ENCODE measurements around the gene RXFP1. TPM values are rescaled to one million over a fixed set of nuclear protein-coding genes. Genes with fewer than 3 reads are reported as not detected.
"Not testable (repeated sequence)": the region's sequence is repeated elsewhere in the genome, so short reads cannot be mapped to it uniquely, and the experiment has no call there.

RXFP1 gene
- polyA plus RNA-seq, 1 donor, result 0.43 TPM

DNA sequence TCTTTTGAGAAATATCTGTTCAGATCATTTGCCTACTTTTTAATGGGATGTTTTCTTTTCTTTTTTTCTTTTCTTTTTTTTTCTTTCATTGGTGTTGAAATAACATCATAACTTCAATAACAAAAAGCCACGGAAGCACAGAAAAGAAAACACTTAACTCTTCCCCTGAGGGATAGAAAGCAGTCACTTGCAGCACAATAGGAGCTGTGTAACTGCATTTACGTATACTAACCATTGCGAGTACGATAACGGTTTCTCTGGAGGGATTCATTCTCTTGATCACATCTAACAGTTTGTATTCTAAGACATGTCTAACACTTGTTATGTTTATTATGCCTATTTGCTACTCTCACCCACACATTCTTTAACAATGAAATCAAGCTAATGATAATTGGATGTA, 122.7 kb downstream of the RXFP1 start:
- H3K36me3 ChIP-seq (ENCODE audit: control insufficient read depth, insufficient read depth, low read length), result no peaks in the 10 kb centered on the region
- no peak overlapping the region for H3K27ac ChIP-seq (ENCODE audit: low read length)
- WGBS (ENCODE audit: insufficient coverage, low lambda C conversion rate), result 85% methylated on average over 4 of the region's 5 CpGs
- H3K27me3 ChIP-seq (ENCODE audit: control insufficient read depth, insufficient read depth, low read length), result peaks cover 4% of the 10 kb centered on the region
- no peak overlapping the region for H3K4me3 ChIP-seq (ENCODE audit: low read length)
- no peak for DNase-seq
- no peaks in the 10 kb centered on the region for H3K4me1 ChIP-seq (ENCODE audit: control insufficient read depth, insufficient read depth, low read length)
- no peaks in the 10 kb centered on the region for H3K9me3 ChIP-seq (ENCODE audit: control insufficient read depth, low read depth, low read length)

- DNase-seq, result no peak
- H3K4me1 ChIP-seq (ENCODE audit: control insufficient read depth, insufficient read depth, low read length), result no peaks in the 10 kb centered on the region
- H3K36me3 ChIP-seq (ENCODE audit: control insufficient read depth, insufficient read depth, low read length), result no peaks in the 10 kb centered on the region
- no peak overlapping the region for H3K27ac ChIP-seq (ENCODE audit: low read length)
- no peaks in the 10 kb centered on the region for H3K9me3 ChIP-seq (ENCODE audit: control insufficient read depth, low read depth, low read length)
- WGBS (ENCODE audit: insufficient coverage, low lambda C conversion rate), result 57% methylated on average over 1 of the region's 3 CpGs
- no peak overlapping the region for H3K4me3 ChIP-seq (ENCODE audit: low read length)
- H3K27me3 ChIP-seq (ENCODE audit: control insufficient read depth, insufficient read depth, low read length), result peaks cover 4% of the 10 kb centered on the region
Observed at GRCh38 chr4:158644760-158645159, 123.1 kb downstream of the RXFP1 start.

- Histone ChIP-seq H3K9me3 (ENCODE audit: control insufficient read depth, low read depth, low read length) (no peaks in the 10 kb centered on the region), H3K27me3 (ENCODE audit: control insufficient read depth, insufficient read depth, low read length) (peaks cover 2% of the 10 kb centered on the region), H3K36me3 (ENCODE audit: control insufficient read depth, insufficient read depth, low read length) (no peaks in the 10 kb centered on the region), H3K27ac (ENCODE audit: low read length) (no peak overlapping the region), H3K4me3 (ENCODE audit: low read length) (no peak overlapping the region), H3K4me1 (ENCODE audit: control insufficient read depth, insufficient read depth, low read length) (no peaks in the 10 kb centered on the region)
- no peak for DNase-seq
- 90% methylated on average over 2 of the region's 4 CpGs for WGBS (ENCODE audit: insufficient coverage, low lambda C conversion rate)
Observed at GRCh38 chr4:158649111-158649680, 127.5 kb downstream of the RXFP1 start.

DNA sequence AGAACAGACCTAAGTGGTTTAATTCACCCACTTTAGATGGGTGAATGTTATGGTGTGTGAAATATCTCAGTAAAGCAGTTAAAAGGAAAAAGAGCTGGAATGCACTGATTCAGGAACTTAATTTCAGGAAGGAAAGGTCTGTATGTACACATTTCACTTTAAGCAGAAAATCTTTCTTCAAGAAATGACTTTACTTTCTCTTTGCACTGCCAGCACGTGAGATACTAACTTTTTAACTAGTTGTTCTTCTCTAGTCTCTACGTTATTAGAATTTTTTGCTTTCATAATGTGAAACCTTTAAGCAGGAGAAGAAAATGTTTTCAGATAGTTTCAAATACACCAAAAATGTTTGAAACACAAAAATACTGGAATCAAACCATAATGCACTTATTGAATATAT, 131.2 kb downstream of the RXFP1 start:
- H3K36me3 ChIP-seq (ENCODE audit: control insufficient read depth, insufficient read depth, low read length), result no peaks in the 10 kb centered on the region
- no peak for DNase-seq
- H3K4me1 ChIP-seq (ENCODE audit: control insufficient read depth, insufficient read depth, low read length), result no peaks in the 10 kb centered on the region
- H3K9me3 ChIP-seq (ENCODE audit: control insufficient read depth, low read depth, low read length), result no peaks in the 10 kb centered on the region
- no peak overlapping the region for H3K4me3 ChIP-seq (ENCODE audit: low read length)
- WGBS (ENCODE audit: insufficient coverage, low lambda C conversion rate), result 46% methylated on average over 2 of the region's 2 CpGs
- H3K27ac ChIP-seq (ENCODE audit: low read length), result no peak overlapping the region
- H3K27me3 ChIP-seq (ENCODE audit: control insufficient read depth, insufficient read depth, low read length), result no peaks in the 10 kb centered on the region

DNA sequence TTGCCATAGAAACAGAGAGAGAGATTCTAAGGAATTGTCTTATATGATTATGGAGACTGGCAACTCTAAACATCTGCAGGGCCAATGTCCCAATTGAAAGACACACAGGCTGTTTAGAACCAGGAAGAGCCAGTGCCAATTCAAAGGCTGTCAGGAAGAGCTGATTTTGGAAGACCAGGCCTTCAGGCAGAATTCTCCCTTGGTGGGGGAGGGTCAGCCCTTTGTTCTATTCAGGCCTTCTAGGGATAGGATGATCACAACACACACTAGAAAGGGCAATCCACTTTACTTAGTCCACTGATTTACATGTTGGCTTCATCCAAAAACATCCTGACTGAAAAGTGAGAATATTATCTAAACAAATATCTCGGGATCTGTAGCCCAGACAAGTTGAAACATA, 134.8 kb downstream of the RXFP1 start:
- no peaks in the 10 kb centered on the region for H3K4me1 ChIP-seq (ENCODE audit: control insufficient read depth, insufficient read depth, low read length)

GRCh38 chr4:158657291-158657690, 135.6 kb downstream of the RXFP1 start:
- H3K4me1 ChIP-seq (ENCODE audit: control insufficient read depth, insufficient read depth, low read length), result no peaks in the 10 kb centered on the region
- no peak overlapping the region for H3K27ac ChIP-seq (ENCODE audit: low read length)
- no peaks in the 10 kb centered on the region for H3K9me3 ChIP-seq (ENCODE audit: control insufficient read depth, low read depth, low read length)
- WGBS (ENCODE audit: insufficient coverage, low lambda C conversion rate), result no CpG with 5 or more reads among the region's 11 CpGs
- H3K4me3 ChIP-seq (ENCODE audit: low read length), result no peak overlapping the region
- no peak for DNase-seq
- H3K27me3 ChIP-seq (ENCODE audit: control insufficient read depth, insufficient read depth, low read length), result no peaks in the 10 kb centered on the region
- no peaks in the 10 kb centered on the region for H3K36me3 ChIP-seq (ENCODE audit: control insufficient read depth, insufficient read depth, low read length)

More for the DNA sequence above, 134.8 kb downstream of the RXFP1 start:
- H3K4me3 ChIP-seq (ENCODE audit: low read length), result no peak overlapping the region
- H3K9me3 ChIP-seq (ENCODE audit: control insufficient read depth, low read depth, low read length), result no peaks in the 10 kb centered on the region
- no peaks in the 10 kb centered on the region for H3K36me3 ChIP-seq (ENCODE audit: control insufficient read depth, insufficient read depth, low read length)
- DNase-seq, result no peak
- WGBS (ENCODE audit: insufficient coverage, low lambda C conversion rate), result no CpG with 5 or more reads among the region's 1 CpG
- H3K27me3 ChIP-seq (ENCODE audit: control insufficient read depth, insufficient read depth, low read length), result no peaks in the 10 kb centered on the region
- H3K27ac ChIP-seq (ENCODE audit: low read length), result no peak overlapping the region

DNA sequence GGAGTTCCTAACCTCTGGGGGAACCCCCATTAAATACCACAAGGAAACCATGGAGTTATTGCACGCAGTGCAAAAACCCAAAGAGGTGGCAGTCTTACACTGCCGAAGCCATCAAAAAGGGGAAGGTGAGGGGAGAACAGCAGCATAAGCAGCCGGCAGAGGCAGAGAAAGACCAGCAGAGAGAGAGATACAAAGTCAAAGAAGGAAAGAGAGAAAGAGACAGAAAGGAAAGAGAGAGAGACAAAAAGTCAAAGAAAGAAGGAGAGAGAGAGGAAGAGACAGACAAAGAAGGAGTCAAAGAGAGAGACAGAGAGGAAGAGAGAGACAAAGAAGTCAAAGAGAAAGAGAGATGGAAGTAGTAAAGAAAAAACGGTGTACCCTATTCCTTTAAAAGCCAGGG, 141.6 kb downstream of the RXFP1 start:
- not testable (repeated sequence) for DNase-seq; H3K27ac ChIP-seq (ENCODE audit: low read length); H3K36me3 ChIP-seq (ENCODE audit: control insufficient read depth, insufficient read depth, low read length); H3K4me1 ChIP-seq (ENCODE audit: control insufficient read depth, insufficient read depth, low read length); H3K4me3 ChIP-seq (ENCODE audit: low read length); H3K9me3 ChIP-seq (ENCODE audit: control insufficient read depth, low read depth, low read length); H3K27me3 ChIP-seq (ENCODE audit: control insufficient read depth, insufficient read depth, low read length)
- WGBS (ENCODE audit: insufficient coverage, low lambda C conversion rate), result 81% methylated on average over 2 of the region's 4 CpGs

GRCh38 chr4:158663707-158664625, 142.3 kb downstream of the RXFP1 start:
- H3K36me3 ChIP-seq (ENCODE audit: control insufficient read depth, insufficient read depth, low read length); DNase-seq; H3K9me3 ChIP-seq (ENCODE audit: control insufficient read depth, low read depth, low read length); H3K4me3 ChIP-seq (ENCODE audit: low read length); H3K27ac ChIP-seq (ENCODE audit: low read length); H3K4me1 ChIP-seq (ENCODE audit: control insufficient read depth, insufficient read depth, low read length); H3K27me3 ChIP-seq (ENCODE audit: control insufficient read depth, insufficient read depth, low read length): not testable (repeated sequence)
- 67% methylated on average over 3 of the region's 8 CpGs for WGBS (ENCODE audit: insufficient coverage, low lambda C conversion rate)

DNA sequence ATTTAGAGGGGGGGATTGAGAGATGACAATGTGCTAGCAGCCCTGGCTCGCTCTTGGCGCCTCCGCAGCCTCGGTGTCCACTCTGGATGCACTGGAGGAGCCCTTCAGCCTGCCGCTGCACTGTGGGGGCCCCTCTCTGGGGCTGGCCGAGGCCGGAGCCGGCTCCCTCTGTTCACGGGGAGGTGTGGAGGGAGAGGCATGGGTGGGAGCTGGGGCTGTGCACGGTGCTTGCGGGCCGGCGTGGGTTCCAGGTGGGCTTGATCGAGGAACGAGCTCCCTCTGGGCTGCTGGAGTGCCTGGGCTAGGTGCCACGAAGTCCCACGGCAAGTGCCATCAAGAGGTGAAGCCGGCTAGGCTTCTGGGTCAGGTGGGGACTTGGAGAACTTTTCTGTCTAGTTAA, 143.1 kb downstream of the RXFP1 start:
- H3K27me3 ChIP-seq (ENCODE audit: control insufficient read depth, insufficient read depth, low read length), result no peaks in the 10 kb centered on the region
- DNase-seq, result no peak
- peaks cover 2% of the 10 kb centered on the region for H3K36me3 ChIP-seq (ENCODE audit: control insufficient read depth, insufficient read depth, low read length)
- no peak overlapping the region for H3K4me3 ChIP-seq (ENCODE audit: low read length)
- no peak overlapping the region for H3K27ac ChIP-seq (ENCODE audit: low read length)
- H3K4me1 ChIP-seq (ENCODE audit: control insufficient read depth, insufficient read depth, low read length), result no peaks in the 10 kb centered on the region
- WGBS (ENCODE audit: insufficient coverage, low lambda C conversion rate), result no CpG with 5 or more reads among the region's 18 CpGs
- H3K9me3 ChIP-seq (ENCODE audit: control insufficient read depth, low read depth, low read length), result peaks cover 4% of the 10 kb centered on the region

DNA sequence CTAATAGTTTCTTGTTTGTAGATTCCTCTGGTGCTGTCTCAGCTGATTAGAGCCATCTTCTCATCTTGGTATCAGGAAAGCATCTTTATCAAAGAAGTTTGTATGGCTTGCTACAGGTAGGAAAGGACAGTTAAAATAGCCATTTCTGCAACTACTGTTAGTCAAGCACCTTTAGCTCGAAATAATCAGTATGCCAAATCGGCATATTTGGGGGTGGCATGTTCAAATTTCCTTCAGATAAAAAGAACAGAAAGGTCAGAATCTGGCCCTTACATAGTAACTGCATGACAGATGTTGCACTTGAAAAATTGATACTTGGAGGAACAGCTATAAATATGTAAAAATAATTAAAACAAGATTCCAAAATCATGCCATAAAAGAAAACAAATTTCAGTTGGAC, 145.2 kb downstream of the RXFP1 start:
- DNase-seq, result no peak
- Histone ChIP-seq H3K4me1 (ENCODE audit: control insufficient read depth, insufficient read depth, low read length) (peaks cover 6% of the 10 kb centered on the region), H3K27ac (ENCODE audit: low read length) (no peak overlapping the region), H3K9me3 (ENCODE audit: control insufficient read depth, low read depth, low read length) (peaks cover 4% of the 10 kb centered on the region), H3K27me3 (ENCODE audit: control insufficient read depth, insufficient read depth, low read length) (no peaks in the 10 kb centered on the region), H3K36me3 (ENCODE audit: control insufficient read depth, insufficient read depth, low read length) (peaks cover 2% of the 10 kb centered on the region), H3K4me3 (ENCODE audit: low read length) (no peak overlapping the region)
- 100% methylated on average over 2 of the region's 2 CpGs for WGBS (ENCODE audit: insufficient coverage, low lambda C conversion rate)
